Body of pancreas (tissue), 4 donors: ENCODE measurements around the gene PCSK9. TPM values are rescaled to one million over a fixed set of nuclear protein-coding genes. Genes with fewer than 3 reads are reported as not detected.

Experiments
- ATAC-seq: fragments of 150-250 bp; one replicate; pipeline ENCODE4 v1.9.1; 2016
- DNase-seq, 4 donors: peaks; one replicate each; pipeline ENCODE4 v3.0.0-alpha.2; 2019
- H3K27ac ChIP-seq, 4 donors: fragments of 200-600 bp; sonication (generic); 1 replicate in 3 of 4; 2 replicates in 1 of 4; pipeline versions ENCODE4 v1.5.1 to v1.6.1; 2016 to 2019; ENCODE audit warnings: mild to moderate bottlenecking in 1 of 4, mixed read lengths in 1 of 4, moderate library complexity in 1 of 4
- H3K27me3 ChIP-seq, 2 donors: fragments of 200-600 bp; sonication (generic); one replicate each; pipeline ENCODE4 v1.6.0; 2016; ENCODE audit warnings: mild to moderate bottlenecking in 1 of 2
- H3K36me3 ChIP-seq, 2 donors: fragments of 200-600 bp; sonication (generic); replicated peaks in 1 of 2; 2 replicates each; pipeline ENCODE4 v1.5.1; 2016; ENCODE audit warnings: low read depth in 2 of 2; ENCODE audit not compliant: insufficient read depth in 1 of 2
- H3K4me1 ChIP-seq: fragments of 200-600 bp; sonication (generic); one replicate; pipeline ENCODE4 v1.6.0; 2016
- H3K4me3 ChIP-seq, 2 donors: fragments of 200-600 bp; sonication (generic); 1 replicate in 1 of 2; 2 replicates in 1 of 2; pipeline ENCODE4 v1.5.1; 2016 to 2019
- H3K9me3 ChIP-seq, 3 donors: fragments of 200-600 bp; sonication (generic); 1 replicate in 2 of 3; 2 replicates in 1 of 3; pipeline ENCODE4 v1.5.1; 2016
- CTCF ChIP-seq, 7 experiments: fragments of 450-650 bp in 4 of 7; fragments of 200-600 bp in 3 of 7; sonication (generic) in 3 of 7; IDR thresholded peaks; one replicate each; pipeline ENCODE4 v1.5.1; 2016 to 2019; ENCODE audit warnings: antibody characterized with exemption in 7 of 7
- POLR2A ChIP-seq, 3 donors: fragments of 450-650 bp; IDR thresholded peaks; one replicate each; pipeline ENCODE4 v1.6.1; 2016; ENCODE audit warnings: antibody characterized with exemption in 3 of 3, mild to moderate bottlenecking in 2 of 3
- WGBS, 2 donors: methylation state at CpG; one replicate each; pipeline ENCODE4 v1.1.5; 2017; 5-methylcytosine and 5-hydroxymethylcytosine counted together
- intact Hi-C: fragments of 100-400 bp; cut with DNase I; formaldehyde crosslinking; loops from one replicate; pipeline ENCODE4 v1.15.1; 2023
- total RNA-seq, 2 donors: library from RNA; depleted of rRNA; stranded (reverse); fragments of >200 nt; gene quantifications; one replicate each; pipeline ENCODE4 v1.1.0, GENCODE V29; 2016

PCSK9 gene
- total RNA-seq, 2 donors from 2014 or later, result 6.0 to 13.8 TPM

GRCh38 chr1:55057270-55057955 is 18.1 kb downstream of the PCSK9 start:
- Histone ChIP-seq H3K36me3 (no peaks in the 10 kb centered on the region), H3K4me3 (no peak overlapping the region), H3K27ac (no peak overlapping the region), H3K9me3 (no peaks in the 10 kb centered on the region), H3K27me3 (no peaks in the 10 kb centered on the region), H3K4me1 (no peaks in the 10 kb centered on the region)
- 88 to 94% methylated on average over 8 to 14 of the region's 15 CpGs for WGBS, 2 donors
- ATAC-seq, result no peak
- intact Hi-C loops, result no loop called here
- TF ChIP-seq POLR2A (IDR thresholded peaks at IDR 0.05) (no peak), CTCF (IDR thresholded peaks at IDR 0.05) (no peak)
- no peak for DNase-seq

- no peak for DNase-seq
- intact Hi-C loops, result no loop called here
- TF ChIP-seq POLR2A (IDR thresholded peaks at IDR 0.05), result no peak
- no peak for TF ChIP-seq CTCF (IDR thresholded peaks at IDR 0.05)
- Histone ChIP-seq H3K27me3 (no peaks in the 10 kb centered on the region), H3K27ac (no peak overlapping the region), H3K36me3 (no peaks in the 10 kb centered on the region), H3K9me3 (no peaks in the 10 kb centered on the region), H3K4me3 (no peak overlapping the region), H3K4me1 (no peaks in the 10 kb centered on the region)
- no peak for ATAC-seq
- WGBS, 2 donors, result 87% methylated on average over 6 of the region's 6 CpGs; no CpG with 5 or more reads in 1 of the 2 donors
These were observed 18.6 kb downstream of the PCSK9 start for GRCh38 chr1:55057956-55058298.

- Histone ChIP-seq H3K27me3 (no peaks in the 10 kb centered on the region), H3K27ac (no peak overlapping the region), H3K36me3 (no peaks in the 10 kb centered on the region), H3K4me1 (no peaks in the 10 kb centered on the region), H3K9me3 (no peaks in the 10 kb centered on the region), H3K4me3 (no peak overlapping the region)
- DNase-seq (no peak), ATAC-seq (no peak)
- intact Hi-C loops, result no loop called here
- 83 to 88% methylated on average over 11 to 14 of the region's 14 CpGs for WGBS, 2 donors
- no peak for TF ChIP-seq POLR2A (IDR thresholded peaks at IDR 0.05)
- TF ChIP-seq CTCF (IDR thresholded peaks at IDR 0.05), result no peak
These were observed 20.2 kb downstream of the PCSK9 start for GRCh38 chr1:55059302-55060132.

- Histone ChIP-seq H3K4me1 (no peaks in the 10 kb centered on the region), H3K9me3 (no peaks in the 10 kb centered on the region), H3K27me3 (no peaks in the 10 kb centered on the region), H3K27ac (no peak overlapping the region), H3K4me3 (no peak overlapping the region), H3K36me3 (no peaks in the 10 kb centered on the region)
- ATAC-seq (no peak), DNase-seq (no peak)
- TF ChIP-seq POLR2A (IDR thresholded peaks at IDR 0.05) (no peak), CTCF (IDR thresholded peaks at IDR 0.05) (no peak)
- WGBS, 2 donors, result 91 to 97% methylated on average over 7 to 14 of the region's 14 CpGs
- intact Hi-C loops, result no loop called here
These were observed 21.0 kb downstream of the PCSK9 start for GRCh38 chr1:55060133-55060999.
